Measurements from ENCODE around the gene HCCS.

The HCCS gene

GRCh38 chrX:11080741-11081305 lies 30.3 kb upstream of the HCCS start:
- H3K4me1 Mint-ChIP-seq = no peaks in the 10 kb centered on the region
- no peaks in the 10 kb centered on the region for H3K36me3 Mint-ChIP-seq (ENCODE audit: low read depth)
- DNase-seq = no peak
- no peak overlapping the region for H3K27ac Mint-ChIP-seq
- peaks cover 36% of the 10 kb centered on the region for H3K9me3 Mint-ChIP-seq
- no peak for TF ChIP-seq CTCF (IDR thresholded peaks at IDR 0.05)
- H3K27me3 Mint-ChIP-seq (ENCODE audit: low read depth, poor library complexity) = peaks cover 2% of the 10 kb centered on the region
- H3K4me3 Mint-ChIP-seq = no peak overlapping the region

- Mint-ChIP-seq H3K27ac (no peak overlapping the region), H3K4me1 (no peaks in the 10 kb centered on the region), H3K9me3 (peaks cover 31% of the 10 kb centered on the region), H3K36me3 (ENCODE audit: low read depth) (no peaks in the 10 kb centered on the region), H3K4me3 (no peak overlapping the region), H3K27me3 (ENCODE audit: low read depth, poor library complexity) (peaks cover 2% of the 10 kb centered on the region)
- TF ChIP-seq CTCF (IDR thresholded peaks at IDR 0.05) = no peak
- no peak for DNase-seq
Measured at GRCh38 chrX:11081511-11081910, 29.6 kb upstream of the HCCS start.

- Mint-ChIP-seq H3K27me3 (ENCODE audit: low read depth, poor library complexity) (no peaks in the 10 kb centered on the region), H3K36me3 (ENCODE audit: low read depth) (peaks cover 2% of the 10 kb centered on the region), H3K9me3 (peaks cover 35% of the 10 kb centered on the region)
Measured at GRCh38 chrX:11085305-11085704, 25.8 kb upstream of the HCCS start.

GRCh38 chrX:11089802-11090201 lies 21.3 kb upstream of the HCCS start:
- no peak for DNase-seq
- TF ChIP-seq CTCF (IDR thresholded peaks at IDR 0.05) = no peak
- Mint-ChIP-seq H3K27ac (no peak overlapping the region), H3K4me1 (no peaks in the 10 kb centered on the region), H3K27me3 (ENCODE audit: low read depth, poor library complexity) (no peaks in the 10 kb centered on the region), H3K4me3 (no peak overlapping the region), H3K36me3 (ENCODE audit: low read depth) (peaks cover 9% of the 10 kb centered on the region), H3K9me3 (peaks cover 49% of the 10 kb centered on the region)

More at GRCh38 chrX:11085305-11085704, 25.8 kb upstream of the HCCS start:
- no peak for DNase-seq
- Mint-ChIP-seq H3K4me1 (no peaks in the 10 kb centered on the region), H3K27ac (no peak overlapping the region), H3K4me3 (no peak overlapping the region)
- no peak for TF ChIP-seq CTCF (IDR thresholded peaks at IDR 0.05)

- H3K4me3 Mint-ChIP-seq = no peak overlapping the region
- peaks cover 20% of the 10 kb centered on the region for H3K9me3 Mint-ChIP-seq
- TF ChIP-seq CTCF (IDR thresholded peaks at IDR 0.05) = no peak
Measured at GRCh38 chrX:11097933-11098332, 13.2 kb upstream of the HCCS start.

GRCh38 chrX:11099465-11099864 lies 11.7 kb upstream of the HCCS start:
- Mint-ChIP-seq H3K27ac (no peak overlapping the region), H3K36me3 (ENCODE audit: low read depth) (no peaks in the 10 kb centered on the region), H3K4me1 (peaks cover 33% of the 10 kb centered on the region), H3K4me3 (no peak overlapping the region), H3K9me3 (peaks cover 21% of the 10 kb centered on the region), H3K27me3 (ENCODE audit: low read depth, poor library complexity) (no peaks in the 10 kb centered on the region)
- no peak for DNase-seq
- no peak for TF ChIP-seq CTCF (IDR thresholded peaks at IDR 0.05)

More at GRCh38 chrX:11097933-11098332, 13.2 kb upstream of the HCCS start:
- no peaks in the 10 kb centered on the region for H3K36me3 Mint-ChIP-seq (ENCODE audit: low read depth)
- H3K27ac Mint-ChIP-seq = peak overlapping the region; percentile 35
- no peaks in the 10 kb centered on the region for H3K27me3 Mint-ChIP-seq (ENCODE audit: low read depth, poor library complexity)
- no peak for DNase-seq
- peaks cover 29% of the 10 kb centered on the region for H3K4me1 Mint-ChIP-seq

Measured in nephron progenitor cell (in vitro differentiated cells).